ENCODE data around the gene SSTR4.

Gene SSTR4

DNA sequence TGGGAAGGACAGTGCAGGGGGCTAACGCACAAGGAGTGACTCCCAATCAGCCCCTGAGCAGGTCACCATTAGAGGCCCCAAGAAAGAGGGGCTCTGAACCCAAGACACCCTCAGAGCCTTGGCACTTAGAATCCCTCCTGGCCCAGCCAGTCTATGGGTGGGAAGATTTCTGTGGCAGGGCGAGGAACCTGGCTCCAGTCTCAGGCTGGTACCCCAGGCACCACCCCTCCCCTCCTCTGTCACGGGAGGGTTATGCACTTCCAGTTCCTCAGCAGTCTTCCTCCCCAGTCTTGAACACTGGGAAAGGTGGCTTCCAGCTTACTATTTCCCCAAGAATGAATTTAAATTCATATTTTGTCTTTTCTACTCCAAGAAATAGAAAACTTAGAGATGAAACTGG lies 27.6 kb upstream of the SSTR4 start:
- Histone ChIP-seq H2AK5ac (ENCODE audit: low read length, severe bottlenecking) (no peak overlapping the region), H2BK12ac (ENCODE audit: low read length in 2 of 2) (no peak overlapping the region), H3K27me3 (ENCODE audit: control insufficient read depth in 1 of 2, insufficient read depth in 1 of 2, low read length in 2 of 2) (peaks cover 0 to 3% of the 10 kb centered on the region in 2 experiments), H3K9me3 (ENCODE audit: control insufficient read depth, low read length) (no peaks in the 10 kb centered on the region), H2AFZ (ENCODE audit: low read depth, low read length) (no peak overlapping the region), H2BK5ac (ENCODE audit: low read depth, low read length, poor library complexity, severe bottlenecking) (no peak overlapping the region), H3K4ac (ENCODE audit: low read depth in 1 of 2, low read length in 2 of 2) (no peak overlapping the region), H3K14ac (ENCODE audit: low read length in 2 of 2) (no peak overlapping the region), H4K91ac (ENCODE audit: low read length) (no peak overlapping the region), H3K79me1 (replicated peaks; ENCODE audit: low read length, poor library complexity, severe bottlenecking) (no peaks in the 10 kb centered on the region), H3K4me3 (ENCODE audit: insufficient read depth in 1 of 2, low read depth in 1 of 2, low read length in 2 of 2) (no peak overlapping the region), H3K27ac (ENCODE audit: low read length, poor library complexity, severe bottlenecking) (no peak overlapping the region), H2BK120ac (ENCODE audit: low read depth, low read length) (no peak overlapping the region), H3K9ac (ENCODE audit: low read length) (no peak overlapping the region), H2BK15ac (ENCODE audit: low read depth, poor library complexity, severe bottlenecking) (no peak overlapping the region), H3K4me1 (ENCODE audit: control insufficient read depth, insufficient read depth, low read depth, low read length) (peaks cover 2% of the 10 kb centered on the region), H3K23ac (ENCODE audit: low read length in 2 of 2) (no peak overlapping the region), H4K8ac (ENCODE audit: low read length) (no peak overlapping the region), H3K4me2 (ENCODE audit: low read length, poor library complexity, severe bottlenecking) (no peak overlapping the region), H3K18ac (ENCODE audit: low read depth in 1 of 2, low read length in 2 of 2) (no peak overlapping the region), H3K36me3 (ENCODE audit: control insufficient read depth in 1 of 2, insufficient read depth in 2 of 2, low read depth in 1 of 2, low read length in 2 of 2) (no peaks in the 10 kb centered on the region)
- no peak for DNase-seq
- 79% methylated on average over 3 of the region's 3 CpGs for WGBS

DNA sequence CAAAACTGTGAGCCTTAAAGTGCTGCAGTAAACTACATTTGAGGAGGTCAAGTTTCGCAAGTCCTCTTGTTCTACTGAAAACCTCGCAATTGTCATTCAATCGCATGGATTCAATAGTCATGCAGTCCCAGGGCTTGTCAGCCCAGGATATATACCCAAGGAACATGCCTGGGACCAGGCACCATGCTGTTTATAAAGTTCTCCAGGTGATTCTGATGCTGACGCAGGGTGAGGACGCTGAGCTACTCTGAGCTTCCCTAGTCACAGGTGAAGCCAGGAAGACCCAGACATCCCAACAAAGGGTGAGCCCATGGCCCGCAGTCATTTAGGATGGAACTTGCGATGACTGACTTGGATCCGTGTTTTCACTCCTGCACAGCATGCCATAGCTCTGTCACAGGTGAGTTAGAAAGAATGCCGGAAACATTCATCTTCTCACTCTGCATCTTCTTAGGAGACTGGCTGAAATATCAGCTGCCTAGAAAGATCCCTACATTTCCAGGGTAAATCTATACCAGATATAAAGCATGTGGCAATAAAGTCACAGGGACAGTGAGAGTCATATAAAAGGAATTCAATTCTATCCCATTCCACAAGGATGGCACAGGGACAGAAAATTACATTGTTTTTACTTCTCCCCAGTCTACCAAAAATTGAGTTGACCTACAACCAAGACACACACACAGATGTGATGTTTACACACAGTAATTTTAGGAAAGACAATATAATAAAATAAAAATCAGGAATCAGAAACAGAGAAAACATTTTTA lies 27.0 kb upstream of the SSTR4 start:
- Histone ChIP-seq H3K4ac (ENCODE audit: low read depth in 1 of 2, low read length in 2 of 2) (no peak overlapping the region), H3K9ac (ENCODE audit: low read length) (no peak overlapping the region), H3K4me1 (ENCODE audit: control insufficient read depth, insufficient read depth, low read depth, low read length) (peaks cover 2% of the 10 kb centered on the region), H3K18ac (ENCODE audit: low read depth in 1 of 2, low read length in 2 of 2) (no peak overlapping the region), H3K23ac (ENCODE audit: low read length in 2 of 2) (no peak overlapping the region), H2AFZ (ENCODE audit: low read depth, low read length) (no peak overlapping the region), H2BK5ac (ENCODE audit: low read depth, low read length, poor library complexity, severe bottlenecking) (no peak overlapping the region), H3K27ac (ENCODE audit: low read length, poor library complexity, severe bottlenecking) (no peak overlapping the region), H4K8ac (ENCODE audit: low read length) (no peak overlapping the region), H3K27me3 (ENCODE audit: control insufficient read depth in 1 of 2, insufficient read depth in 1 of 2, low read length in 2 of 2) (peaks cover 0 to 3% of the 10 kb centered on the region in 2 experiments), H4K91ac (ENCODE audit: low read length) (no peak overlapping the region), H3K14ac (ENCODE audit: low read length in 2 of 2) (no peak overlapping the region), H3K9me3 (ENCODE audit: control insufficient read depth, low read length) (no peaks in the 10 kb centered on the region), H2AK5ac (ENCODE audit: low read length, severe bottlenecking) (no peak overlapping the region), H3K4me2 (ENCODE audit: low read length, poor library complexity, severe bottlenecking) (no peak overlapping the region), H2BK15ac (ENCODE audit: low read depth, poor library complexity, severe bottlenecking) (no peak overlapping the region), H2BK120ac (ENCODE audit: low read depth, low read length) (no peak overlapping the region), H3K36me3 (ENCODE audit: control insufficient read depth in 1 of 2, insufficient read depth in 2 of 2, low read depth in 1 of 2, low read length in 2 of 2) (no peaks in the 10 kb centered on the region), H3K4me3 (ENCODE audit: insufficient read depth in 1 of 2, low read depth in 1 of 2, low read length in 2 of 2) (no peak overlapping the region), H3K79me1 (replicated peaks; ENCODE audit: low read length, poor library complexity, severe bottlenecking) (no peaks in the 10 kb centered on the region), H2BK12ac (ENCODE audit: low read length in 2 of 2) (no peak overlapping the region)
- 91% methylated on average over 9 of the region's 9 CpGs for WGBS
- DNase-seq: no peak

DNA sequence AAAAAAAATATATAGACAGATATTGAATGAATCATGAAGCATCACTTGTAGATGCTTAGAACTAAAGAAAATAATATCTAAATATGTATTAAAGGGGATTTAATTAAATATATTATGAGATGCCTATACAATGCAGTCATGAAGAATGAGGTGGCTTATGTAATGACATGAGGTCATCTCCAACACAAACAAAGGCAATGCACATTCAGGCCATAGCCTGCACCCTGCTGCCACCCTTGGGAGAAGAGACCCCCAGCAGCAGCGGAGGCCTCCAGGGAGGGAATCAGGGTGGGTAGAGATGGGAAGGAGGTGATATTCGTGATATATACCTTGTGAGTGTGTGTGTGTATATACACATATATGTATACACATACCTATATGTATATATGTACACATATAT lies 26.4 kb upstream of the SSTR4 start:
- peak overlapping the region; percentile 43 for H4K91ac ChIP-seq (ENCODE audit: low read length)

DNA sequence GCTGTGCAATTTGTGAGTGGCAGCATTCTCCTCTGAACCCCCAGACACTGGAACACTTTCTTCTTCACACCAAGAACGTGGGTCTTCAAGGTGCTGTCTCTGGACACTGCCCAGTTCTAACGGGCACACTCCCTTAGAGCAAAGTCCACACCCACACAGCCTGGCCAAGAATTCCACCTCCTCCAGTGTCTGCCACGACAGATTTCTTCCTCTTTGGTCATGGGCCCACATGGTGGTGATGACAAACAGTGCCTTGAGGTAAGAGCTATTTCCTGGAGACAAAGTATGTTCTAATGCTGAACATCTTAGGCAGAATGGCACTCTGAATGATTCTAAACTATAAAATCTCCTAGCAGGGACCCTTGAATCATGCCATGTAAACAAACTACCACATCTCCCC lies 25.5 kb upstream of the SSTR4 start:
- no peak for DNase-seq
- H2BK5ac ChIP-seq (ENCODE audit: low read depth, low read length, poor library complexity, severe bottlenecking): no peak overlapping the region
- H2AFZ ChIP-seq (ENCODE audit: low read depth, low read length): no peak overlapping the region
- H3K14ac ChIP-seq (ENCODE audit: low read length in 2 of 2): no peak overlapping the region
- H3K27me3 ChIP-seq (ENCODE audit: control insufficient read depth in 1 of 2, insufficient read depth in 1 of 2, low read length in 2 of 2): peaks cover 0 to 3% of the 10 kb centered on the region in 2 experiments
- no peak overlapping the region for H2AK5ac ChIP-seq (ENCODE audit: low read length, severe bottlenecking)
- no peak overlapping the region for H3K4ac ChIP-seq (ENCODE audit: low read depth in 1 of 2, low read length in 2 of 2)
- H4K91ac ChIP-seq (ENCODE audit: low read length): no peak overlapping the region
- H2BK12ac ChIP-seq (ENCODE audit: low read length in 2 of 2): no peak overlapping the region
- no peak overlapping the region for H4K8ac ChIP-seq (ENCODE audit: low read length)
- H2BK120ac ChIP-seq (ENCODE audit: low read depth, low read length): no peak overlapping the region
- H3K79me1 ChIP-seq (replicated peaks; ENCODE audit: low read length, poor library complexity, severe bottlenecking): no peaks in the 10 kb centered on the region
- no peaks in the 10 kb centered on the region for H3K36me3 ChIP-seq (ENCODE audit: control insufficient read depth in 1 of 2, insufficient read depth in 2 of 2, low read depth in 1 of 2, low read length in 2 of 2)
- peaks cover 2% of the 10 kb centered on the region for H3K4me1 ChIP-seq (ENCODE audit: control insufficient read depth, insufficient read depth, low read depth, low read length)
- H3K23ac ChIP-seq (ENCODE audit: low read length in 2 of 2): no peak overlapping the region
- WGBS: 51% methylated on average over 3 of the region's 3 CpGs
- H3K9me3 ChIP-seq (ENCODE audit: control insufficient read depth, low read length): no peaks in the 10 kb centered on the region
- H3K27ac ChIP-seq (ENCODE audit: low read length, poor library complexity, severe bottlenecking): no peak overlapping the region
- H3K18ac ChIP-seq (ENCODE audit: low read depth in 1 of 2, low read length in 2 of 2): no peak overlapping the region
- H3K9ac ChIP-seq (ENCODE audit: low read length): no peak overlapping the region
- H3K4me2 ChIP-seq (ENCODE audit: low read length, poor library complexity, severe bottlenecking): no peak overlapping the region
- no peak overlapping the region for H3K4me3 ChIP-seq (ENCODE audit: insufficient read depth in 1 of 2, low read depth in 1 of 2, low read length in 2 of 2)
- no peak overlapping the region for H2BK15ac ChIP-seq (ENCODE audit: low read depth, poor library complexity, severe bottlenecking)

More for the DNA sequence above, 26.4 kb upstream of the SSTR4 start:
- Histone ChIP-seq H2BK12ac (ENCODE audit: low read length in 2 of 2) (no peak overlapping the region), H3K79me1 (replicated peaks; ENCODE audit: low read length, poor library complexity, severe bottlenecking) (no peaks in the 10 kb centered on the region), H2BK120ac (ENCODE audit: low read depth, low read length) (no peak overlapping the region), H3K27ac (ENCODE audit: low read length, poor library complexity, severe bottlenecking) (no peak overlapping the region), H3K23ac (ENCODE audit: low read length in 2 of 2) (no peak overlapping the region), H3K18ac (ENCODE audit: low read depth in 1 of 2, low read length in 2 of 2) (no peak overlapping the region), H3K14ac (ENCODE audit: low read length in 2 of 2) (no peak overlapping the region), H3K4me2 (ENCODE audit: low read length, poor library complexity, severe bottlenecking) (no peak overlapping the region), H3K9ac (ENCODE audit: low read length) (no peak overlapping the region), H3K27me3 (ENCODE audit: control insufficient read depth in 1 of 2, insufficient read depth in 1 of 2, low read length in 2 of 2) (peaks cover 0 to 3% of the 10 kb centered on the region in 2 experiments), H2AK5ac (ENCODE audit: low read length, severe bottlenecking) (no peak overlapping the region), H3K4me3 (ENCODE audit: insufficient read depth in 1 of 2, low read depth in 1 of 2, low read length in 2 of 2) (no peak overlapping the region), H2AFZ (ENCODE audit: low read depth, low read length) (no peak overlapping the region), H2BK15ac (ENCODE audit: low read depth, poor library complexity, severe bottlenecking) (no peak overlapping the region), H2BK5ac (ENCODE audit: low read depth, low read length, poor library complexity, severe bottlenecking) (no peak overlapping the region), H3K36me3 (ENCODE audit: control insufficient read depth in 1 of 2, insufficient read depth in 2 of 2, low read depth in 1 of 2, low read length in 2 of 2) (no peaks in the 10 kb centered on the region), H3K4ac (ENCODE audit: low read depth in 1 of 2, low read length in 2 of 2) (no peak overlapping the region), H4K8ac (ENCODE audit: low read length) (no peak overlapping the region), H3K4me1 (ENCODE audit: control insufficient read depth, insufficient read depth, low read depth, low read length) (peaks cover 2% of the 10 kb centered on the region), H3K9me3 (ENCODE audit: control insufficient read depth, low read length) (no peaks in the 10 kb centered on the region)
- no peak for DNase-seq
- WGBS: no CpG with 5 or more reads among the region's 2 CpGs

All from mesenchymal stem cell (in vitro differentiated cells and primary cell).